Nephron progenitor cell (in vitro differentiated cells): Measurements from ENCODE around the gene SSTR4.

Experiments
- DNase-seq: peaks from one replicate; pipeline ENCODE4 v3.0.0; 2021
- H3K27ac Mint-ChIP-seq: 2 replicates; pipeline ENCODE4 v1.8.0; 2021; ENCODE audit warnings: mild to moderate bottlenecking, moderate library complexity, mixed read lengths
- H3K27me3 Mint-ChIP-seq: 2 replicates; pipeline ENCODE4 v1.8.0; 2021; ENCODE audit warnings: mild to moderate bottlenecking, low read depth, mixed read lengths; ENCODE audit not compliant: poor library complexity
- H3K36me3 Mint-ChIP-seq: 2 replicates; pipeline ENCODE4 v1.8.0; 2021; ENCODE audit warnings: low read depth, mixed read lengths
- H3K4me1 Mint-ChIP-seq: 2 replicates; pipeline ENCODE4 v1.8.0; 2021; ENCODE audit warnings: mixed read lengths
- H3K4me3 Mint-ChIP-seq: 2 replicates; pipeline ENCODE4 v1.8.0; 2021; ENCODE audit warnings: mild to moderate bottlenecking, moderate library complexity, mixed read lengths
- H3K9me3 Mint-ChIP-seq: 2 replicates; pipeline ENCODE4 v1.8.0; 2021; ENCODE audit warnings: mild to moderate bottlenecking, moderate library complexity, mixed read lengths
- CTCF ChIP-seq: fragments of 200-600 bp; sonication (generic); IDR thresholded peaks from 2 replicates; pipeline ENCODE4 v1.5.0; 2021; ENCODE audit warnings: antibody characterized with exemption

SSTR4 gene

DNA sequence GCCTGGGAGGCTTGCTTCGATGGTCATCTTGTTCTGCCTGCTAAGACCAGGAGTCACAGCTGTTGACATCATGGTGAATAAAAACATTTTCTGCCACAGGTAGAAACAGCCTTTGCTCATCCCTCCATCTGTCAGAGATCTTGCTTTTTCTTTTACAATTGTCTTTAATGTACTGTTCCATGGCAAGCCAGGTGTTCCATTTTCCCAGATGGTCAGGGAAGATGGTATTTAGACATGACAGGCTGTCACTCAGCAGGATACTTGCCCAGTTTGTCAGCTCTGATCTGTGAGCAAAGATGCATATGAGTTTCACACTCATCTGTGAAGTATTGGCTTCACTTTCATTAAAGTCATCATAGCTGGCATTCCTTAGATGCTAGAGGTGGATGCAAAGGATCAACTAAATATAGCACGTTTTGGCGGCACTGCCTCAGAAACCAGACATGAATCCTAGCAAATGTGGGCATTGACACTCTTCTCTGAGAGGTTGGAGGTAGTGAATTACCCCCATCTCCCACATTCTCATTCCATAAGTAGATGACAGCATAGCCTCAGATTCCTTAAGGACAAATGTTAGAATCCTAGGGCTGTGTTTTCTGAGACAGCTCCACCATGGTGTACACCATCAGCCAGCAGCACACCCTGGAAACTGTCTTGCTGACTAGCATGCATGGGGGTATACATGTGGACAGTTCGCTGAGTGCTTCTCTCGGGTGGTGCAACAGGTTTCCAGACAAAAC lies 4.2 kb downstream of the SSTR4 start:
- Mint-ChIP-seq H3K36me3 (no peaks in the 10 kb centered on the region), H3K4me1 (peaks cover 24% of the 10 kb centered on the region), H3K27me3 (peaks cover 93% of the 10 kb centered on the region), H3K9me3 (peaks cover 4% of the 10 kb centered on the region), H3K27ac (no peak overlapping the region), H3K4me3 (no peak overlapping the region)
- no peak for TF ChIP-seq CTCF
- DNase-seq: no peak

DNA sequence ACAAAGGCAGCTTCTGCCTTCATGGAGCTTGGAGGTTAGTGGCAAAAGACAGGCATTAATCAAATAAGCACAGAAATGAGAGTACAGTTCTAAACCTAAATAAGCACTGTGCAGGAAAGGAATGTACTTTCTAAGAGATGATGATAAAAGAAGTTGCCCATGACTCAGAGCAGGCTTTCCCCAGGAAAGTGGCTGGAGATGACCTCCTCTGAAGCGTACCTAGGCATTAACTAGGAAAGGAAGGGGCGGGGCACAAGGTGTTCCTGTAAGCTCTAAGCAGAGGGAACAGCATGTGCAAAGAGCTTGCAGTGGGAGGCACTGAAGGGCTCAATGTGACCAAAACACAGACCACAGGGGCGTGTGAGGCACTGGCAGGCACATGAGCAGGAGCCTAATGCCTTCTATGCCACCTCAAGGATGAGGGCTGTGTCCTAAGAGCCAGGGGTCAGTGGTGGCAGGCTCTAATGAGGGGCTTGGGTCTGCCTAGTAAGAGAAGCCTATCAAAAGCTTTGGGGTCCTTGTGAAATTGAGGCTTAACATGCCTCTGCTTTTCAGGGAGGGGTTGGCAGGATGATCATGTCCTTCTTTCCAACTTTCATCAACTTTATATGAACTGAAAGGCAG lies 4.9 kb downstream of the SSTR4 start:
- Mint-ChIP-seq H3K9me3 (peaks cover 4% of the 10 kb centered on the region), H3K36me3 (no peaks in the 10 kb centered on the region), H3K27ac (no peak overlapping the region), H3K4me3 (no peak overlapping the region), H3K4me1 (peaks cover 24% of the 10 kb centered on the region), H3K27me3 (peaks cover 93% of the 10 kb centered on the region)
- no peak for DNase-seq
- no peak for TF ChIP-seq CTCF

GRCh38 chr20:23042270-23042669 lies 7.2 kb downstream of the SSTR4 start:
- H3K4me1 Mint-ChIP-seq: peaks cover 20% of the 10 kb centered on the region
- H3K4me3 Mint-ChIP-seq: no peak overlapping the region
- H3K27me3 Mint-ChIP-seq: peaks cover 93% of the 10 kb centered on the region
- H3K27ac Mint-ChIP-seq: no peak overlapping the region
- no peaks in the 10 kb centered on the region for H3K36me3 Mint-ChIP-seq
- TF ChIP-seq CTCF: no peak
- H3K9me3 Mint-ChIP-seq: peaks cover 4% of the 10 kb centered on the region
- no peak for DNase-seq

GRCh38 chr20:23043376-23043775 lies 8.3 kb downstream of the SSTR4 start:
- no peak for TF ChIP-seq CTCF
- H3K27ac Mint-ChIP-seq: no peak overlapping the region

GRCh38 chr20:23046431-23046830 lies 11.3 kb downstream of the SSTR4 start:
- no peak overlapping the region for H3K27ac Mint-ChIP-seq
- H3K36me3 Mint-ChIP-seq: no peaks in the 10 kb centered on the region
- no peak for DNase-seq
- no peak for TF ChIP-seq CTCF
- peaks cover 23% of the 10 kb centered on the region for H3K4me1 Mint-ChIP-seq
- no peak overlapping the region for H3K4me3 Mint-ChIP-seq
- H3K27me3 Mint-ChIP-seq: peaks cover 79% of the 10 kb centered on the region
- H3K9me3 Mint-ChIP-seq: peaks cover 4% of the 10 kb centered on the region

More at GRCh38 chr20:23043376-23043775, 8.3 kb downstream of the SSTR4 start:
- Mint-ChIP-seq H3K4me1 (peaks cover 19% of the 10 kb centered on the region), H3K9me3 (peaks cover 4% of the 10 kb centered on the region), H3K36me3 (no peaks in the 10 kb centered on the region), H3K27me3 (peaks cover 93% of the 10 kb centered on the region), H3K4me3 (no peak overlapping the region)
- no peak for DNase-seq
